CD4-positive, alpha-beta T cell (primary cell): ENCODE results near the gene FUBP1. TPM values are rescaled to one million over a fixed set of nuclear protein-coding genes. Genes with fewer than 3 reads are reported as not detected.
A peak's percentile ranks its signal among the peaks of the same experiment; 100 is the strongest.

Experiments used
- ATAC-seq: fragments of 200-7000 bp; cut with Tn5 transposase; one replicate; pipeline ENCODE4 v1.10.0; 2022; ENCODE audit warnings: mild to moderate bottlenecking; ENCODE audit not compliant: poor library complexity
- CTCF ChIA-PET: fragments of 350-600 bp; sonication (Branson Sonifier 250); formaldehyde crosslinking; loops from one replicate; lab custom pipeline; 2021; ENCODE audit warnings: antibody characterized with exemption, inconsistent platforms; lab: Charles Lee
- POLR2A ChIA-PET: fragments of 350-600 bp; sonication (Branson Sonifier 250); formaldehyde crosslinking; loops from one replicate; lab custom pipeline; 2021; ENCODE audit warnings: antibody characterized with exemption, inconsistent platforms; lab: Charles Lee
- DNase-seq, 14 experiments: peaks; one replicate each; pipeline ENCODE4 v3.0.0-alpha.2; 2013 to 2020; ENCODE audit warnings: mixed read lengths in 2 of 14
- H3K27ac ChIP-seq, 2 donors: one replicate each; pipeline versions ENCODE4 v1.5.1 to v1.7.0; 2013; ENCODE audit warnings: low read length in 2 of 2, low read depth in 1 of 2, mild to moderate bottlenecking in 1 of 2
- H3K27me3 ChIP-seq, 2 experiments: 1 replicate in 1 of 2; 2 replicates in 1 of 2; pipeline versions ENCODE4 v1.6.1 to v1.7.0; 2013; ENCODE audit warnings: low read length in 2 of 2, control low read depth in 1 of 2, mild to moderate bottlenecking in 1 of 2, moderate library complexity in 1 of 2; ENCODE audit not compliant: insufficient read depth in 2 of 2, control insufficient read depth in 1 of 2
- H3K36me3 ChIP-seq: one replicate; pipeline ENCODE4 v1.6.1; 2013; ENCODE audit warnings: low read length, control low read depth; ENCODE audit not compliant: insufficient read depth
- H3K4me1 ChIP-seq: one replicate; pipeline ENCODE4 v1.6.1; 2013; ENCODE audit warnings: low read length, control low read depth; ENCODE audit not compliant: insufficient read depth
- H3K4me3 ChIP-seq: one replicate; pipeline ENCODE4 v1.5.1; 2013; ENCODE audit warnings: mild to moderate bottlenecking, low read length, moderate library complexity
- H3K9me3 ChIP-seq, 2 experiments: 1 replicate in 1 of 2; 2 replicates in 1 of 2; pipeline versions ENCODE4 v1.6.1 to v1.7.0; 2013; ENCODE audit warnings: low read length in 2 of 2, mild to moderate bottlenecking in 2 of 2, control low read depth in 1 of 2, moderate library complexity in 1 of 2; ENCODE audit not compliant: control insufficient read depth in 1 of 2, insufficient read depth in 1 of 2
- H3K27ac Mint-ChIP-seq: one replicate; pipeline ENCODE4 v1.8.0; 2020; ENCODE audit warnings: mixed read lengths
- H3K27me3 Mint-ChIP-seq: one replicate; pipeline ENCODE4 v1.8.0; 2021; ENCODE audit warnings: mixed read lengths
- H3K36me3 Mint-ChIP-seq: one replicate; pipeline ENCODE4 v1.8.0; 2021; ENCODE audit warnings: low read depth, mixed read lengths
- H3K4me1 Mint-ChIP-seq: one replicate; pipeline ENCODE4 v1.8.0; 2021; ENCODE audit warnings: low read depth, mixed read lengths
- H3K4me3 Mint-ChIP-seq: one replicate; pipeline ENCODE4 v1.8.0; 2020; ENCODE audit warnings: mild to moderate bottlenecking, mixed read lengths
- H3K9me3 Mint-ChIP-seq: one replicate; pipeline ENCODE4 v1.8.0; 2020; ENCODE audit warnings: mixed read lengths
- CTCF ChIP-seq: fragments of 200-600 bp; IDR thresholded peaks from one replicate; pipeline ENCODE4 v1.8.0; 2022; ENCODE audit warnings: antibody characterized with exemption, mild to moderate bottlenecking
- intact Hi-C, 2 experiments: fragments of 100-400 bp; cut with DNase I in 1 of 2; cut with micrococcal nuclease in 1 of 2; formaldehyde crosslinking; loops; one replicate each; pipeline versions ENCODE4 v1.15.1 to v1.9.0; 2023 to 2025; cut with DNase I, micrococcal nuclease
- total RNA-seq, 174 experiments: library from RNA in 2 of 174; stranded (reverse) in 2 of 174; gene quantifications; one replicate each; pipeline ENCODE4 v1.2.3 and lab custom pipeline; 2021 to 2026

FUBP1 gene
- total RNA-seq, 2 experiments from 2014 or later: 196 to 202 TPM

- intact Hi-C loops: loop anchor here in 1 of 2 experiments (5.0 to 10.0 kb wide), 3 partner anchors 87 to 387 kb away; no protein-coding TSS in a partner anchor
- Mint-ChIP-seq H3K4me1 (peaks cover 30% of the 10 kb centered on the region), H3K27ac (peak overlapping the region; percentile 18), H3K9me3 (no peaks in the 10 kb centered on the region), H3K4me3 (no peak overlapping the region), H3K27me3 (no peaks in the 10 kb centered on the region), H3K36me3 (peaks cover 88% of the 10 kb centered on the region)
- Histone ChIP-seq H3K36me3 (peaks cover 98% of the 10 kb centered on the region), H3K27me3 (no peaks in the 10 kb centered on the region), H3K4me3 (no peak overlapping the region), H3K27ac (no peak overlapping the region), H3K4me1 (no peaks in the 10 kb centered on the region), H3K9me3 (no peaks in the 10 kb centered on the region)
- no peak for TF ChIP-seq CTCF
- no peak for ATAC-seq
- ChIA-PET POLR2A (interaction anchor here (1.0 kb wide), 1 partner anchor 24 kb away, joined by 3 read pairs; no protein-coding TSS in a partner anchor), CTCF (no interaction called here)
- no peak for DNase-seq
Observed at GRCh38 chr1:77951328-77951727, 27.5 kb downstream of the FUBP1 start.

GRCh38 chr1:77950873-77951272 lies 28.0 kb downstream of the FUBP1 start:
- ATAC-seq: no peak
- no peak overlapping the region for H3K4me3 ChIP-seq

GRCh38 chr1:77948841-77949424 lies 29.9 kb downstream of the FUBP1 start:
- Mint-ChIP-seq H3K4me3 (no peak overlapping the region), H3K27ac (no peak overlapping the region), H3K36me3 (peaks cover 88% of the 10 kb centered on the region), H3K4me1 (peaks cover 30% of the 10 kb centered on the region), H3K9me3 (no peaks in the 10 kb centered on the region), H3K27me3 (no peaks in the 10 kb centered on the region)
- ChIA-PET CTCF (no interaction called here), POLR2A (no interaction called here)
- Histone ChIP-seq H3K27me3 (no peaks in the 10 kb centered on the region), H3K27ac (no peak overlapping the region), H3K4me3 (no peak overlapping the region), H3K9me3 (no peaks in the 10 kb centered on the region), H3K4me1 (no peaks in the 10 kb centered on the region), H3K36me3 (peaks cover 97% of the 10 kb centered on the region)
- no peak for TF ChIP-seq CTCF
- intact Hi-C loops: no loop called here
- DNase-seq (no peak), ATAC-seq (no peak)

More at GRCh38 chr1:77950873-77951272, 28.0 kb downstream of the FUBP1 start:
- TF ChIP-seq CTCF: no peak
- no peaks in the 10 kb centered on the region for H3K27me3 ChIP-seq
- no peaks in the 10 kb centered on the region for H3K4me1 ChIP-seq
- POLR2A ChIA-PET: interaction anchor here (1.0 kb wide), 1 partner anchor 25 kb away, joined by 3 read pairs; no protein-coding TSS in a partner anchor
- Mint-ChIP-seq H3K4me1 (peaks cover 30% of the 10 kb centered on the region), H3K4me3 (no peak overlapping the region), H3K36me3 (peaks cover 90% of the 10 kb centered on the region), H3K27me3 (no peaks in the 10 kb centered on the region), H3K27ac (peak overlapping the region; percentile 18), H3K9me3 (no peaks in the 10 kb centered on the region)
- no peak for DNase-seq
- no peaks in the 10 kb centered on the region for H3K9me3 ChIP-seq
- intact Hi-C loops: loop anchor here in 1 of 2 experiments (5.0 to 10.0 kb wide), 3 partner anchors 86 to 386 kb away; no protein-coding TSS in a partner anchor
- H3K27ac ChIP-seq: no peak overlapping the region
- H3K36me3 ChIP-seq: peaks cover 98% of the 10 kb centered on the region
- CTCF ChIA-PET: no interaction called here
